Mesendoderm (in vitro differentiated cells): ENCODE data around the gene PRDM4.

Source experiments
- DNase-seq: peaks from one replicate; pipeline ENCODE4 v3.0.0; 2013
- H2AK5ac ChIP-seq: 2 replicates; pipeline ENCODE4 v1.6.1; 2013; ENCODE audit warnings: low read length, inconsistent platforms
- H2BK120ac ChIP-seq: 2 replicates; pipeline ENCODE4 v1.6.1; 2013; ENCODE audit warnings: low read depth, mild to moderate bottlenecking, low read length, moderate library complexity, mixed read lengths
- H2BK15ac ChIP-seq: replicated peaks from 2 replicates; pipeline ENCODE4 v1.6.1; 2013; ENCODE audit warnings: low read depth, mild to moderate bottlenecking, moderate library complexity
- H2BK5ac ChIP-seq: 2 replicates; pipeline ENCODE4 v1.6.1; 2013; ENCODE audit warnings: low read length, inconsistent platforms
- H3K18ac ChIP-seq: 2 replicates; pipeline ENCODE4 v1.6.1; 2013; ENCODE audit warnings: mild to moderate bottlenecking, low read length, mixed read lengths
- H3K23ac ChIP-seq: one replicate; pipeline ENCODE4 v1.6.1; 2013; ENCODE audit warnings: low read length
- H3K27ac ChIP-seq: 2 replicates; pipeline ENCODE4 v1.5.1; 2013; ENCODE audit warnings: low read depth, mild to moderate bottlenecking, inconsistent platforms, low read length, moderate library complexity
- H3K27me3 ChIP-seq: 2 replicates; pipeline ENCODE4 v1.6.1; 2013; ENCODE audit warnings: low read length, control low read depth, mild to moderate bottlenecking, inconsistent platforms; ENCODE audit not compliant: insufficient read depth, poor library complexity
- H3K36me3 ChIP-seq: 2 replicates; pipeline ENCODE4 v1.6.1; 2013; ENCODE audit warnings: low read length, inconsistent platforms; ENCODE audit not compliant: control insufficient read depth, insufficient read depth
- H3K4ac ChIP-seq: one replicate; pipeline ENCODE4 v1.6.1; 2013; ENCODE audit warnings: low read depth, mild to moderate bottlenecking, low read length, moderate library complexity
- H3K4me1 ChIP-seq: 2 replicates; pipeline ENCODE4 v1.6.1; 2013; ENCODE audit warnings: low read depth, low read length, inconsistent platforms; ENCODE audit not compliant: control insufficient read depth
- H3K4me2 ChIP-seq: 2 replicates; pipeline ENCODE4 v1.6.1; 2013; ENCODE audit warnings: low read length
- H3K4me3 ChIP-seq: 2 replicates; pipeline ENCODE4 v1.5.1; 2013; ENCODE audit warnings: mild to moderate bottlenecking, low read length
- H3K56ac ChIP-seq: one replicate; pipeline ENCODE4 v1.6.1; 2013; ENCODE audit warnings: low read length
- H3K79me1 ChIP-seq: 2 replicates; pipeline ENCODE4 v1.6.1; 2013; ENCODE audit warnings: low read length, inconsistent platforms
- H3K79me2 ChIP-seq: 2 replicates; pipeline ENCODE4 v1.6.1; 2013; ENCODE audit warnings: mild to moderate bottlenecking, low read length; ENCODE audit not compliant: control insufficient read depth, insufficient read depth
- H3K9ac ChIP-seq: 2 replicates; pipeline ENCODE4 v1.6.1; 2013; ENCODE audit warnings: low read length, inconsistent platforms
- H4K5ac ChIP-seq: one replicate; pipeline ENCODE4 v1.6.1; 2013; ENCODE audit warnings: low read length
- H4K8ac ChIP-seq: one replicate; pipeline ENCODE4 v1.6.1; 2013; ENCODE audit warnings: low read depth, mild to moderate bottlenecking, control low read depth, low read length, moderate library complexity
- WGBS: extraction: QIAGEN DNeasy Blood & Tissue Kit; methylation state at CpG from one replicate; pipeline ENCODE4 v1.1.7; 2013; ENCODE audit warnings: low lambda C conversion rate, missing lambda C conversion rate; ENCODE audit not compliant: insufficient coverage; ENCODE audit errors: extremely low coverage; 5-methylcytosine and 5-hydroxymethylcytosine counted together

PRDM4 gene

GRCh38 chr12:107776171-107776570 is 15.2 kb upstream of the PRDM4 start:
- no peak overlapping the region for H3K9ac ChIP-seq
- H3K18ac ChIP-seq: no peak overlapping the region
- H3K4me2 ChIP-seq: no peak overlapping the region
- H3K79me1 ChIP-seq: no peaks in the 10 kb centered on the region
- H4K8ac ChIP-seq: no peak overlapping the region
- no peak overlapping the region for H2BK5ac ChIP-seq
- peaks cover 28% of the 10 kb centered on the region for H3K27me3 ChIP-seq
- no peak overlapping the region for H3K27ac ChIP-seq
- H3K36me3 ChIP-seq: no peaks in the 10 kb centered on the region
- no peak overlapping the region for H2BK15ac ChIP-seq
- no CpG with 5 or more reads among the region's 6 CpGs for WGBS
- H3K4me1 ChIP-seq: no peaks in the 10 kb centered on the region
- H3K56ac ChIP-seq: no peak overlapping the region
- no peak overlapping the region for H3K4me3 ChIP-seq
- H3K23ac ChIP-seq: no peak overlapping the region
- no peak overlapping the region for H4K5ac ChIP-seq
- H2BK120ac ChIP-seq: no peak overlapping the region
- no peaks in the 10 kb centered on the region for H3K79me2 ChIP-seq
- DNase-seq: no peak
- H3K4ac ChIP-seq: no peak overlapping the region
- no peak overlapping the region for H2AK5ac ChIP-seq

- Histone ChIP-seq H3K4me3 (no peak overlapping the region), H3K79me2 (no peaks in the 10 kb centered on the region), H3K36me3 (no peaks in the 10 kb centered on the region), H3K79me1 (no peaks in the 10 kb centered on the region), H4K5ac (no peak overlapping the region), H2BK120ac (no peak overlapping the region), H3K18ac (no peak overlapping the region), H3K27ac (no peak overlapping the region), H2BK15ac (no peak overlapping the region), H3K27me3 (peaks cover 28% of the 10 kb centered on the region), H3K4me1 (no peaks in the 10 kb centered on the region), H2AK5ac (no peak overlapping the region), H3K56ac (peak overlapping the region; percentile 15), H3K4me2 (peak overlapping the region; percentile 48), H4K8ac (no peak overlapping the region), H2BK5ac (no peak overlapping the region), H3K23ac (no peak overlapping the region), H3K4ac (no peak overlapping the region), H3K9ac (no peak overlapping the region)
- peak; percentile 63 for DNase-seq
- WGBS: no CpG with 5 or more reads among the region's 66 CpGs
Measured at GRCh38 chr12:107775093-107775721, 14.3 kb upstream of the PRDM4 start.

- H3K79me1 ChIP-seq: no peaks in the 10 kb centered on the region
- no CpG with 5 or more reads among the region's 13 CpGs for WGBS
- H3K79me2 ChIP-seq: no peaks in the 10 kb centered on the region
- no peak within 1 kb of the TSS for H3K27ac ChIP-seq
- H3K56ac ChIP-seq: peak within 1 kb of the TSS; percentile 15
- no peaks in the 10 kb centered on the region for H3K36me3 ChIP-seq
- no peak within 1 kb of the TSS for H2BK15ac ChIP-seq
- H2BK120ac ChIP-seq: no peak within 1 kb of the TSS
- H3K4ac ChIP-seq: no peak within 1 kb of the TSS
- H3K4me3 ChIP-seq: no peak within 1 kb of the TSS
- peaks cover 28% of the 10 kb centered on the region for H3K27me3 ChIP-seq
- no peak within 1 kb of the TSS for H3K18ac ChIP-seq
- peak within 1 kb of the TSS; percentile 48 for H3K4me2 ChIP-seq
- no peak within 1 kb of the TSS for H2AK5ac ChIP-seq
- H3K23ac ChIP-seq: no peak within 1 kb of the TSS
- H4K8ac ChIP-seq: no peak within 1 kb of the TSS
- H3K4me1 ChIP-seq: no peaks in the 10 kb centered on the region
- peak; percentile 13 for DNase-seq
- H4K5ac ChIP-seq: no peak within 1 kb of the TSS
- H3K9ac ChIP-seq: no peak within 1 kb of the TSS
- H2BK5ac ChIP-seq: no peak within 1 kb of the TSS
Measured at GRCh38 chr12:107774349-107775029, 13.6 kb upstream of the PRDM4 start, which contains the start of gene ASCL4. Gene ASCL4 (plus strand): TSS chr12:107774704. CDS start chr12:107775219, 515 bp downstream.

GRCh38 chr12:107767466-107767865 is 6.5 kb upstream of the PRDM4 start:
- Histone ChIP-seq H3K79me1 (no peaks in the 10 kb centered on the region), H3K79me2 (no peaks in the 10 kb centered on the region), H3K27ac (no peak overlapping the region), H3K9ac (no peak overlapping the region), H4K8ac (no peak overlapping the region), H2BK5ac (no peak overlapping the region), H2AK5ac (no peak overlapping the region), H3K23ac (no peak overlapping the region), H3K36me3 (no peaks in the 10 kb centered on the region), H4K5ac (no peak overlapping the region), H3K18ac (no peak overlapping the region), H3K4ac (no peak overlapping the region), H3K27me3 (no peaks in the 10 kb centered on the region), H3K4me2 (no peak overlapping the region), H2BK15ac (no peak overlapping the region), H3K4me3 (no peak overlapping the region), H3K4me1 (no peaks in the 10 kb centered on the region), H2BK120ac (no peak overlapping the region), H3K56ac (no peak overlapping the region)
- DNase-seq: no peak
- WGBS: no CpG with 5 or more reads among the region's 5 CpGs

- H3K18ac ChIP-seq: no peak overlapping the region
- no peak overlapping the region for H2BK120ac ChIP-seq
- H3K4ac ChIP-seq: no peak overlapping the region
- no peak overlapping the region for H4K5ac ChIP-seq
- H3K79me1 ChIP-seq: peaks cover under 1% of the 10 kb centered on the region
- no peak overlapping the region for H3K4me2 ChIP-seq
- no peak overlapping the region for H2AK5ac ChIP-seq
- WGBS: no CpG with 5 or more reads among the region's 1 CpG
- H3K79me2 ChIP-seq: peaks cover 3% of the 10 kb centered on the region
- no peaks in the 10 kb centered on the region for H3K4me1 ChIP-seq
- H3K36me3 ChIP-seq: no peaks in the 10 kb centered on the region
- H3K27me3 ChIP-seq: no peaks in the 10 kb centered on the region
- DNase-seq: no peak
- H4K8ac ChIP-seq: no peak overlapping the region
- no peak overlapping the region for H2BK15ac ChIP-seq
- H3K56ac ChIP-seq: no peak overlapping the region
- no peak overlapping the region for H3K4me3 ChIP-seq
- no peak overlapping the region for H3K23ac ChIP-seq
- no peak overlapping the region for H3K27ac ChIP-seq
- no peak overlapping the region for H3K9ac ChIP-seq
- no peak overlapping the region for H2BK5ac ChIP-seq
Measured at GRCh38 chr12:107765316-107765715, 4.4 kb upstream of the PRDM4 start.
